Ecto neural progenitor cell (in vitro differentiated cells): ENCODE measurements around the gene KIF4B.
"Not testable (repeated sequence)": the region's sequence is repeated elsewhere in the genome, so short reads cannot be mapped to it uniquely, and the experiment has no call there.

ENCODE experiments used
- DNase-seq: peaks from one replicate; pipeline ENCODE4 v3.0.0-alpha.2; 2018; ENCODE audit warnings: low spot score

KIF4B gene

DNA sequence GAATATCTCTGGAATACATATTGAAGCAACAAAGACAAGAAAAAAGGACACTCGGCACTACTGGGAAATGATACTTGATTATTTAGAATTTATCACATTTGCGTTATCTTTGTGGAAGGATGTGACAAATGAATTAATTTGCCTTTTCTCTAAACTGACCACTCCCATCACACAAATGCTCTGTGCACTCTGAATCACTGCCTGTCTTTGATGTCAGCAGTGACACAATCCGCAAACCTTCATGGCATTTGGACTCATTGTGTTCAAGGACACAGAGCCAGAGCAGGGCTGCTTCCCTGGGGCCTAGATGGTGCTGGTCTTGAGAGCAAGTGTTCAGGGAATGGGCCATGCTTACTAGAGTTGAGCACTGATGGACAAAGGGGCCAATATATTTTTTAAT lies 4.9 kb upstream of the KIF4B start:
- DNase-seq = no peak

DNA sequence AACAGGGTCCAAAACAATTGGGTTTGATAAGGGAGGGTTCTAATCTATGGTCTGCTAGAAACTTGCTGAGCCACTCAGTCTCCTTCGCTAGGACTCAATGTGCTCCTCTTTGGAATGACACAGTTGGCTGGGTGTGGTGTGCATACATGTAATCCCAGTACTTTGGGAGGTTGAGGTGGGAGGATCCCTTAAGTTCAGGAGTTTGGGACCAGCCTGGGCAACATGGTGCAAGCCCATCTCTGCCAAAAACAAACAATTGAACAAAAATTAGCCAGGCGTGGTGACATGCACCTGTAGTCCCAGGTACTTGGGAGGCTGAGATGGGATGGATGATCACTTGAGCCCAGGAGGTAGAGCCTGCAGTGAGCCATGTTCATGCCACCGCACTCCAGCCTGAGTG lies 2.7 kb upstream of the KIF4B start:
- DNase-seq = no peak

DNA sequence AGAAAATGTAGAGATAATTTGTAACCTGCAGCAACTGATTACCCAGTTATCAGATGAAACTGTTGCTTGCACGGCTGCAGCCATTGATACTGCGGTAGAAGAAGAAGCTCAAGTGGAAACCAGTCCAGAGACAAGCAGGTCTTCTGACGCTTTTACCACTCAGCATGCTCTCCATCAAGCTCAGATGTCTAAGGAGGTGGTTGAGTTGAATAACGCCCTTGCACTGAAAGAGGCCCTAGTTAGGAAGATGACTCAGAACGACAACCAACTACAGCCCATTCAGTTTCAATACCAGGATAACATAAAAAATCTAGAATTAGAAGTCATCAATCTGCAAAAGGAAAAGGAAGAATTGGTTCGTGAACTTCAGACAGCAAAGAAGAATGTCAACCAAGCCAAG lies 1.7 kb downstream of the KIF4B start:
- DNase-seq = no peak

DNA sequence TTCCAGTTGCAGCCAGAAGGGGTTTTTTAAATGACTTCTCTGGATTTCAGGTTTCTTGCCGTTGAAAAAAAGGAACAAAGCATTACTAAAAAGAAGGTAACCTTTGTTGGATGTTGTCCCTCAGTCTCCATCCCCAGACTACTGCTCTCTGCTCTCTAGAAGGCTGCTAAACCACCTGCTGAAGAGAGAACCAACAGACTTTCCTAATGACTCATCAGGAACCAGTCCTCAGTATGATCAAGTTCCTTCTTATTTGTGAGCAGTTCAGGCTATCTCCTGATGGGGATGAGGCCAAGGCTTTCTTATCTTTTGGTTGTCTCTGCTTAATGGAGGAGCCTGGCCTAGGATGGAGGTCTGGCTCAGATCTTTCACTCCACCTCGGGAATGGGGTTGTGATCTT lies 4.1 kb downstream of the KIF4B start:
- DNase-seq = no peak

DNA sequence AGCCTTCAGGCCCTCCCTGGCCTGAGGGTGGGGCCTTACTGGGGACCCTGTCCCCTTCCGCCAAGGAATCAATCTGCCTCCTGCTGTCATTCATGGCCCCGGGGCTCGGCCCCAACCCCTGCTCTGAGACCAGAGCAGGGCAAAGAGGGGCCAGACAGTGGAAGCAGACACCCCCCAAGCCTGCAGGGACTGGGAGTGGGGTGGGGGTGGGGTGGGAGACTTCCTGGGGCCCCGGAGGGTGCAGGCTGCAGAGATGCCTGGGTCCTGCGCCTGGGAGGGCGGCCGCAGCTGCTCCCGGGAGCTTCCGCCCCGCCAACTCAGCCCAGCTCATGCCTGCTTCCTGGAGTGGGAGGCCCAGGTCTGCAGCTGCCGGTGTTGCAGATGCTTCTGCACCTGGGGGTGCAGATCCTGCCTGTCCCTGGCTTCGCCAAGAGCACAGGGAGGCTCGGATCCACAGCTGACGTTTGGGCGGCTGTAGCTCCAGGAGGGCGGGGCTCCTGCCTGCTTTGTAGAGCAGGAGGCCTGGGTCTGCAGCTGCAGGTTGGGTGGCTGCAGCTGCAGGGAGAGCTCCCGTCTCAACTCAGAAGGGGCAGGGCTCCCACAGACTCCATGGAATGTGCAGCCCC lies 6.2 kb downstream of the KIF4B start:
- no peak for DNase-seq

DNA sequence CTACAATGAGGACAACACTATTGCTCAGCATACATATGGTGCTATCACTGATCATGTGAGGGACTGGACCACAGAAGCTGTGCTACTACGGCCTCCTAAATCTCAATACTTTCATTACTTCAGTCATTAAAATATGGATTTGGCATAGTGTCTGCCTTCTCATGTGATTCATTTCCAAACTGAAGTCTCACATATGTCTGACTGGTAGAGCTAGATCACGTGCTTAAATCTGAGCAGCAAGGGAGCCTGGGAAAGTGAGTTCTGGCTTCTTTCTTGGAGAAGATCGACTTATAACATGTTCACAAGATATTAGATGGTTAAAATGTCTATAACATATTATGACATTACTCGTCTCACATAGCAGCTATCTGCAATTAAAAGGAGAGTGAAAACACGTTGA lies 8.3 kb downstream of the KIF4B start:
- DNase-seq = no peak

DNA sequence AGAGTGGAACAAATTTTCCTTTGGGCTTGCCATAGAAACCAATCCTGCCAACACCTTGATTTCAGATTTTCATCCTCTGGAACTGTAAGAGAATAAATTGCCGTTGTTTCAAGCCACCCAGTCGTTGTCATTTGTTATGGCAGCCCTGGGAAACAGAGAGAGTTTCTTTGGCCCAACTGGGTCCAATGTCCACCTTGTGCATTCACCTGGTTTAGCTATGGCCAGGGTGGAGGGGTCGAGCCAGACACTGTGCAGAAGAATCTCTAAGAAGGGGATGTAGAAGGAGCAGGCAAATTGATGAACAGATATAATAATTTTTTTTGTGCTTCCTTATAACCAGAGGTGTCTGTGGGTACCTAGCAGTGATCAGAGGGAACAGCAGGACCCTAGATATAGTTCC lies 9.8 kb downstream of the KIF4B start:
- DNase-seq = no peak

DNA sequence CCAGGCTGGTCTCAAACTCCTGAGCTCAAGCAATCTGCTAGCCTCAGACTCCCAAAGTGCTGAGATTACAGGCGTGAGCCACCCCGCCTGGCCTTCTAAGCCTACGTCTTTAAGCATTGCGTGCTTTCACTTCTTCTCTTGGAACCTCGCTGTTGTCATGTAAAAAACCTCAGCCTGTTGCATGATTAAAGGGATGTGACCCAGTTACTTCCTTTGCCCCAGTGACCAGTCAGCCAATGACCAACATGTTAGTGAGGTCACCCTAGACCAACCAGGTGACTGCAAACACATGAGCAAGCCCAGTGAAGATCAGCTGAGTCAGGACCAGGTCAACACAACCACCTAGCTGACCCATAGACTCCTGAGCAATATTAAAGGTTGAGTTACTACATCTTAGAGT lies 10.5 kb downstream of the KIF4B start:
- DNase-seq = no peak

DNA sequence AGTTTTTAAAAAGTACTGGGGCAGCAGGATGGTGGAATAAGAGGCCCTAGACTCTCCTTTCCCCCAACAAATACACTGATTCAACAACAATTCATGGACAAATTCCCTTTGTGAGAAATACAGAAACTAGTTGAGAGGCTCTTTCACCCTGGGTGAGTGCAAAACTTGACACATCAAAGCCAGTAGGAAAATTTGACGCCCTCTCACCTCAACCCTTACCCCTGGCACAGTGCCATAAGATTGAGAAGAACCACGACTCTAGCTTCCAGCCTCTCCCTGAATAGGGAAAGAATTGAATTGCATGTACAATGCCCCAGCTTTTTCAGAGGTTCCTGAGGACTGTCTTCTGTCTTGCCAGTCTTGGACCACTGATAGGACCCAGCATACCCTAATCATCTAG lies 12.3 kb downstream of the KIF4B start:
- DNase-seq = no peak

DNA sequence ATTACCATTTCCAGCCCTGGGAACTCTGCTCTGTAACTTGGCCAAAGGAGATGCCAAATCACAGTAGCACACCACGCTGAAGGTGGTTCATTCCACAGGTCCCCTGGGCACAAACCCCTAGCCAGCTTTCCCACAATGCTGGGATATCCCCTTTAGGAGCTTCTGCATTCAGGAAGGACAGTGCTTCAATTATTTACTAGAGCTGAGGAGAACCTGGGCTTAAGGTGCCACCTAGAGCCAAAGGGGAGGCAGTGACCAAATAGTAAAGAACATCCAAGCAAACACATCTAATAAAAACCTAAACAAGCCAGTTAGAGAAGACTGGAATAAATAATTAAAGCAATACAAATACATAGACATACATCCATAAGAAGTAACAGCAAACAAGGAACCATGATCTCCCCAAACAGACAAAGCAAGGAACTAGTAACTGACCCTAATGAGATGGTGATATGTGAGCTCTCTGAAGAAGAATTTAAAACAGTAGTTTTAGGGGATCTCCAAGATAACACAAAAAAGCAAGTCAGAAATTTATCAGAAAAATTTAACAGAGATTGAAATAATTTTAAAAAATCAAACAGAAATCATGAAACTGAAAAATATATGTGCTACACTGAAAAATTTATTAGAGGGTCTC lies 14.6 kb downstream of the KIF4B start:
- no peak for DNase-seq

DNA sequence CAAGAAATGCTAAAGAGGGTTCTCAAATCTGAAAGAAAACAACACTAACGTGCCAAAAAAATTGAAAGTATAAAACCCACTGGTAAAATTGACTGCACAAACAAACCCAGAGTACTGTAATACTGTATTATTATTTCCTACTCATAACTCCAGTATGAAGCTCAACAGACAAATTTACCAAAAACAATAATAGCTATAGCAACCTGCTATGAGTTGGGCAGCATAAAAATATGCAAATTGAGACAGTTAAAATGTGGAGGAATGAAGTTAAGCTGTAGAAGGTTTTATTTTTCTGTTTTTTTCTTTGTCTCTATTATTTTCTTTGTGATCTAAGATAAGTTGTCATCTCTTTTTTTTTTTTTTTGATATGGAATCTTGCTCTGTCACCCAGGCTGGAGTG lies 15.7 kb downstream of the KIF4B start:
- no peak for DNase-seq

DNA sequence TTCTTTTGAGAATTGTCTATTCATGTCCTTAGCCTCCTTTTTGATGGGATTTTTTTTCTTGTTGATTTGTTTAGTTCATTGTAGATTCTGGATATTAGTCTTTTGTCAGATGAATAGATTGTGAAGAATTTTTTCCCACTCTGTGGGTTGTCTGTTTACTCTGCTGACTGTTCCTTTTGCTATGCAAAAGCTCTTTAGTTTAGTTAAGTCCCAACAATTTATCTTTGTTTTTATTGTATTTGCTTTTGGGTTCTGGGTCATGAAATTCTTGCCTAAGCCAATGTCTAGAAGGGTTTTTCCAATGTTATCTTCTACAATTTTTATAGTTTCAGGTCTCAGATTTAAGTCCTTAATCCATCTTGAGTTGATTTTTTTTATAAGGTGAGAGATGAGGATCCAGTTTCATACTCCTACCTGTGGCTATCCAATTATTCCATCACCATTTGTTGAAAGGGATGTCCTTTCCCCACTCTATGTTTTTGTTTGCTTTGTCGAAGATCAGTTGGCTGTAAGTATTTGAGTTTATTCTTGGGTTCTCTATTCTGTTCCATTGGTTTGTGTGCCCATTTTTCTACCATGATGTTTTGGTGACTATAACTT lies 20.7 kb downstream of the KIF4B start:
- not testable (repeated sequence) for DNase-seq

DNA sequence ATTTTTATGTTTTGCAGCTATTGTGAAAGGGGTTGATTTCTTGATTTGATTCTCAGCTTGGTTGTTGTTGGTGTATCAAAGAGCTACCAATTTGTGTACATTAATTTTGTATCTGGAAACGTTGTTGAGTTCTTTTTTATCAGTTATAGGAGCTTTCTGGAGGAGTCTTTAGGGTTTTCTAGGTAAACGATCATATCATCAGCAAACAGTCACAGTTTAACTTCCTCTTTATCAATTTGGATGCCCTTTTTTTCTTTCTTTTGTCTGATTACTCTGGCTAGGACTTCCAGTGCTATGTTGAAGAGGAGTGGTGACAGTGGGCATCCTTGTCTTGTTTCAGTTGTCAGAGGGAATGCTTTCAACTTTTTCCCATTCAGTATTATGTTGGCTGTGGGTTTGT lies 21.5 kb downstream of the KIF4B start:
- DNase-seq = not testable (repeated sequence)

DNA sequence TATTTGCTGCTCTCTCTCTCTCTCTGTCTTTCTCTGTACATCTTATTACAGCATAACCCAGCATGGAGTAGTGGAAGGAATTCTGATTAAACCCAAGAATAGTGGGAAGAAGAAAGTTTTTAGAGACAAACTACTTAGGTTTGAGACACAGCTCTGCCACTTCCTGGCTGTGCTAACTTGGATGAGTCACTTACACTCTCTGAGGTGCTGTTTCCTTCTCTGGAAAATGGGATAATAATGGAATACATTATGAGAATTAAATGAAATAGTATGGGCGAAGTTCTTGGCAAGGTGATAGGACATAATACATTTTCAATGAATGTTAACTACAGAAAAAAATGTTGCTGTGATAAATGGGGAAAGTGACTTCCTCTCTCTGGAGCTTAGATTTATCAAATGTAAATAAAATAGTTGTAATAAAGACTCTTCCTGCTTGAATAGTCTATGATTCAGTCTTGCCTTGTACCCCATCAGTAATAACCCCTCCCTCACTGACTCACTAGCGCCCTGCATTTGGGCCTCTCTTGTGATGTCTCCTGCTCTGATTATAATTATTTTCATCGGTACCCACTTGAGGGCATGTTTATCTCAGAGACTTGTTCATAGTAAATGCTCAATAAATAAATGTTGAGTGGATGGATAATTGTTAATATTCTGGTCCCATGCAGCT lies 27.6 kb downstream of the KIF4B start:
- DNase-seq = no peak

DNA sequence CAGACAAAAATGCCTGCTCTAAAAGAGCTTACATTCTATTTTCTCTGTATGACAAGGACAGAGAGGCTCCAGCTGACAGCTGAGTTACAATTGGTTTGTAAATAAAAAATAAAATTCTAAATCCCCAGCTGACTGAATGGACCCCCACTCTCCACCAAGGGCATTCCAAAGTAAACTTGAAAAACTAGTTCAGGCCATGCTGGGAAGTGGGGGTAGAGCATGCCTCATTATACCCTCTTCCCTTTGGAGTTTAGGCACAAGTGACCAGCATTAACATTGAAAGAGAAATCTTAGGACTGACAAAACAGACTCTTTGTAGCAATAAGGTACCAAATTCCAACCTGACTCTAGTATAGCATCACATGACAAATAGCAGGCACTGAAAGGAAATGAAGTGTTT lies 31.0 kb downstream of the KIF4B start:
- DNase-seq = no peak

DNA sequence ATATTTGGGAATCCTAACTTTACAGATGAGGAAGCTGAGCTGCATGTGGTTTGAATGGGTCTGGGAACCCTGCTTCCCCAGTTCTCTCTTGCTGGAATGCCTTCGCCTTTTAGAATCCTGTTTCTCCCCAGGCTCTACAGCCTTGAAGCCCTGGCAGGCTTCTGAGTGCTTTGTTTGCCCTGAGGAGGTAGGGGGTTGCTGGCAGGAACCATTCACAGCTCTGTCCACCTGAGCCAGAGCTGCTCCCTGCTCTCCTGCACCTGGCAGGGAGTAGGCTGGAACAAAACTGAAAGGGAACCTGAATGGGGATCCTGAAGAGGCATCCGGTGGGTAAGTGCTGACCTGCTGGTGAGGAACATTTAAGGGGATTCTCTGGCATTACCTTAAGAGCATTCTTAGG lies 33.0 kb downstream of the KIF4B start:
- no peak for DNase-seq

DNA sequence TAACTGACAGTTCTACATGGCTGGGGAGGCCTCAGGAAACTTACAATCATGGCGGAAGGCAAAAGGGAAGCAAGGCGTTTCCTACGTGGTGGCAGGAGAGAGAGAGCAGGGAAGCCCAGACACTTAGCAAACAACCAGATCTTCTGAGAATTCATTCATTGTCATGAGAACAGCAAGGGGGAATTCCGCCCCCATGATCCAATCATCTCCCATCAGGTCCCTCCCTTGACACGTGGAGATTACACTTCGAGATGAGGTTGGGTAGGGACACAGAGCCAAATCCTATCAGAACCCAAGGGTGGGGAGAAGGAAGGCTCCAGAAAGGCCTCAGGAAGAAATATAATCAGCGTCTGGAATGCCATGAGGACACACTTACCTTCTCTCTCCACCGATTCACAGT lies 34.3 kb downstream of the KIF4B start:
- DNase-seq = no peak

DNA sequence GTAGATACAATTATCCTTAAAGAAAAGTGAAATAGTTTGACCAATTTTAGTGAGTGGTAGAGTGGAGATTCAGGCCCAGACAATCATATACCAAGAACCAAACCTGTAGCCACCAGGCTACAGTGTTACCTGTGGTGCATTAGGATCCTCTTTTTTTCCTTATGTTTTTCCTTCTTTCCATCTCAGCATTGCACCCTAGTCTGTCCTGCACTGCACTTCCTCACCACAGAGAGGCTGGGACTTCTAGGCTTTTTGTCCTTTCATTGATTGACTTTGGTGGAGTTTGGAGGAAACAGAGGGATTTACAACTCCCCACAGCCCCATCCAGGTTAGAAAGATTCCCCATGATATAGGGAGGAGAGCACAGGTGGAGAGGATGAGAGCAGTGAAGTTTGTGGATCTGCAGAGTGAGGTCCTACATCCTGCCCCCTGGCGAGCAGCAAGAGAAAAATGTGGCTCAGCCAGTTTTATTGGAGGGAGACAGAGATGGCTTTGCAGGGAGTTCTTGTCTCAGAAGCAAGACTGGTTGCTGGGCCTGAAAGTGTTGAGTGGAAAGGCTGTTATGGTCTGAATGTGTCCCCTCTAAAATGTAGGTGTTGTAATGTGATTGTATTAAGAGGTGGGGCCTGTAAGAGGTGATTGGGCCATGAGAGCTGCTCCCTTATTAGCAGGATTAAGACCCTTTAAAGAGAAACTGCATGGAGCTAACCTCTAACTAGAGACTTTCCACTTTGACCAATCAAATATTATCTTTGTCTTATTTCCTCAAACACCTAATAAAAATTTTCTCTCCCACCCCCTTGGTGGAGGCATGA lies 36.2 kb downstream of the KIF4B start:
- no peak for DNase-seq

DNA sequence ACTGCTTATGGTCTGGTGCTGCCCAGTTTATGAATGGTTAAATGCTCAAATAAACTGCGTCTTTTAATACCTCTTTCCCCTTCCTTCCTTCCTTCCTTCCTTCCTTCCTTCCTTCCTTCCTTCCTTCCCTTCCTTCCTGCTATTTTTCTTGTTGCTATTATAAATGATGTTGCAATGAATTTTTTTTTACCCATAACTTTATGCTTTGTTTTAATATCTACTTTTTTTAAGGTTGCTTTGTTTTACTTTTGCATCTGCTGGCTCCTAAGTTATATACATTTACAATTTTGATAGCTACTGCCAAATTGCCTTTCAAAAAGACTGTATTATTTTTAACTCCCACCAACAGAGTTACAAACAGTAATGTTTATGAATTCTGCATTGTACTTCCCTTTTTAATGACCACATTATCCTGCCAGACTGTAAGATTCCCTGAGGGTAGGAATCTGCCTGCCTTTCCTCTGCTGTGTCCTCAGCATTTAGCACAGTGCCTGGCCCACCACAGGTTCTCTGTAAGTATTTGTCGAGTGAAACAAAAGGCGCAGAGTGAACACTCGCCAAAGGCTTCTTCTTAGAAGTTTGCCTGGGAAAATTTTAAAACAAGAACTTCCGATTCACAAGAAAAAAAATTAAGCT lies 36.9 kb downstream of the KIF4B start:
- DNase-seq = no peak

DNA sequence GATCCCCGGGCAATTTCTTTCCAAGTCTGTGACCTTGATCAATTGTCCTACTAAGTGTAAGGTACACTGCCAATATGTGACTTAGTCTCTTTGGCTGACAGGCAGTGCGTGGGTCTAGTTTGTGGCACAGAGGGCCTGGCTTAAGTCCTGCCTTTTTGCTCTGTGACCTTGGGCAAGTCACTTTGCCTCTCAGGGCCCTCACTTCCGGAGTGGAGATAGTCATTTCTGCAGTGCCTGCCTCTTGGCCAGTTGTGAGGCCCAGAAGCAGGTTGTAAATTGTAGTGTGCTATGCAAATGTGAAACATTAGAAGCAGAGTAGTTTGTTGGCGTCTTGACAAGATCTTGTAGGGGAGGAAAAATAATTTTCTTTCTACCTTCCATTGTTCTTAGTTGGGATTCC lies 39.0 kb downstream of the KIF4B start:
- no peak for DNase-seq

DNA sequence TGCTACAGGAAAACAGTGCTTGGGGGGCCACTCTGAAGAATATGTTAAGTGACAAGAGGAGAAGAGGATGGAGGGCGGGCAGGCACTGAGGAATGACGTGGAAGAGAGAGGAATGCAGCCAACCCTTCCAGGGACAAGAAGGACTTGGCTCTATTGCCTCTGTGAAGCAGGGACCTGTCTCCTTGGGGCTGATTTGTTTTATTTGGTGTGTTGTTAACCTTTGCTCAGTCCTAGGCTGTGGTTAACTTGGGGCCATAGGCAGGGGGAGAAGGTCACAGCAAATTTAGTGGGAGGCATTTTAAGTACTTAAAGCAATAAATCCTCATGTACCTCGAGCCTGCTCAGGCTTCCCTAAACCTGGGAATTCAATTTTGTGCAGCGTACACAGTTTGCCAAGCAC lies 39.9 kb downstream of the KIF4B start:
- no peak for DNase-seq

DNA sequence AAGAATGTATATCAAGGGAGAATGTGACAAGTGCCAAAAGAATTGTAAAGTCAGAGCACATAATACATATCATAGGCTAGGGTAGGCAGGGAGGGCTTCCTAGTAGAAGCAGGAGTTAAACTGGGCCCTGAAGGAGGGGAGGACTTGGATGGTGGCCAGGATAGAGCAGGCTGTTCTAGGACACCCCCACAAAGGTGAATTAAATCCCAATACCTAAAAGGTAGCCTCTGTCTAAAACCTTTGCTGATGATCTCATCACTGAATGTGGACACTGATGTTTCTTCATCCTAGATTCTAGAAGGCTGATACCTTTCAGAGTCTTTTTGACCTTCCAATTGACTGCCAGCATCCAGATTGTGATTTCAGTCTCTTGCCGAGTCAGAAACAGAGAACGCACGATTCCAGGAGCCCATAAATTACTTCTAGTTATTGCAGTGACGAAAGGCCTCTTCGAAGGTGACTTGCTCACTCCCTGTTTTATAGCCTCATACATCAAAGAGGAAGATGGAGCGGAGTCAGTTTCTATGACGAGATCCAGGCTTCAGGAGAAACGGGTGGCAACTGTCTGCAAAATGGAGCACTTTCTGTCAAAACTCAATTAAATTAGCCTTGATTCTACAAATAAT lies 43.2 kb downstream of the KIF4B start:
- DNase-seq = no peak
